LNCaP clone FGC (cell line): ENCODE data around the gene CRNKL1.

Experiments
- DNase-seq: peaks from one replicate; pipeline ENCODE4 v3.0.0-alpha.2; 2011; ENCODE audit warnings: low read depth
- H3K4me3 ChIP-seq: 2 replicates; pipeline ENCODE4 v1.5.1; 2011; ENCODE audit warnings: mild to moderate bottlenecking, low read depth, low read length, control low read depth
- TF ChIP-seq, protein P1 (sequence below): IDR thresholded peaks from 2 replicates; pipeline ENCODE4 v1.5.1; 2012; ENCODE audit warnings: mild to moderate bottlenecking; ENCODE audit not compliant: control insufficient read depth, insufficient read depth; ENCODE audit errors: extremely low read depth

CRNKL1 gene

DNA sequence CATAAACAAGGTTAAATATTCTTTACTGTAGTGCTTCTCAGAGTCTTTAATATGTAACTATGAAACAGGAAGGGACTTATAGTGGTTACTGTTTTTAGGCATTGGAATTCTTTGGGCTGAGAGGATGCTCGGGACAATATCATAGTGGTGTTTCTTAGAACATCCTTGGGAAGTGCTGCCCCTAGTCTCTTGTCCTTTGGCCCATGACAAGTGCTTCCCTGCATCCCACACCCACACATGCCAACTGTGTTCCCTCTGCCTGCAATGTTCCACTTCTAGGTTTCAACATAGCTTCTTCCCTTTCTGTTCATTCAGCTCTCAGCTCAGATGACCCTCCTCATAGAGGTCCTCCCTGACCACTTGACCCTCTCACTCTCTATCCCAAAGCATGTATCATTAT, 37.7 kb upstream of the CRNKL1 start:
- TF ChIP-seq, protein P1, sequence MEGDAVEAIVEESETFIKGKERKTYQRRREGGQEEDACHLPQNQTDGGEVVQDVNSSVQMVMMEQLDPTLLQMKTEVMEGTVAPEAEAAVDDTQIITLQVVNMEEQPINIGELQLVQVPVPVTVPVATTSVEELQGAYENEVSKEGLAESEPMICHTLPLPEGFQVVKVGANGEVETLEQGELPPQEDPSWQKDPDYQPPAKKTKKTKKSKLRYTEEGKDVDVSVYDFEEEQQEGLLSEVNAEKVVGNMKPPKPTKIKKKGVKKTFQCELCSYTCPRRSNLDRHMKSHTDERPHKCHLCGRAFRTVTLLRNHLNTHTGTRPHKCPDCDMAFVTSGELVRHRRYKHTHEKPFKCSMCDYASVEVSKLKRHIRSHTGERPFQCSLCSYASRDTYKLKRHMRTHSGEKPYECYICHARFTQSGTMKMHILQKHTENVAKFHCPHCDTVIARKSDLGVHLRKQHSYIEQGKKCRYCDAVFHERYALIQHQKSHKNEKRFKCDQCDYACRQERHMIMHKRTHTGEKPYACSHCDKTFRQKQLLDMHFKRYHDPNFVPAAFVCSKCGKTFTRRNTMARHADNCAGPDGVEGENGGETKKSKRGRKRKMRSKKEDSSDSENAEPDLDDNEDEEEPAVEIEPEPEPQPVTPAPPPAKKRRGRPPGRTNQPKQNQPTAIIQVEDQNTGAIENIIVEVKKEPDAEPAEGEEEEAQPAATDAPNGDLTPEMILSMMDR, result no peak
- no peak overlapping the region for H3K4me3 ChIP-seq
- no peak for DNase-seq

DNA sequence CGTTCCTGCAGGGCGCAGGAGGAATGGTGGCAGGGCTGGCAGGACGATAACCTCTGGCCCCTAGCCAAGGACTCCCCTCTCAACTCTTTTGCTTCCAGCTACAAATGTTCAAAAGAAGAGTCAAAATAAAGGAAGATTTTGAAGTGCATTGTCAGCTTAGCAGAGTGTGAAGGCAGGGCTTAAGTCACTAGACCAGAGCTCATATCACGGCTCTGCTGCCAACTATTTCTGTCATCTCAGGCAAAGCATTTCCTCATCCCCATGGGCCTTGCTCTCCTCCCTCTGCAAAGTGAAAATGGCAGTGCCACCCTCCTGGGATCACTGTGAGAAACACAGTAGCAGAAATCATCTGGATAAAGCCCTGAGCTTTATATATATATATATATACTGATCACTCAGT, 36.8 kb upstream of the CRNKL1 start:
- TF ChIP-seq, protein P1, result no peak
- DNase-seq, result no peak
- H3K4me3 ChIP-seq, result no peak overlapping the region

DNA sequence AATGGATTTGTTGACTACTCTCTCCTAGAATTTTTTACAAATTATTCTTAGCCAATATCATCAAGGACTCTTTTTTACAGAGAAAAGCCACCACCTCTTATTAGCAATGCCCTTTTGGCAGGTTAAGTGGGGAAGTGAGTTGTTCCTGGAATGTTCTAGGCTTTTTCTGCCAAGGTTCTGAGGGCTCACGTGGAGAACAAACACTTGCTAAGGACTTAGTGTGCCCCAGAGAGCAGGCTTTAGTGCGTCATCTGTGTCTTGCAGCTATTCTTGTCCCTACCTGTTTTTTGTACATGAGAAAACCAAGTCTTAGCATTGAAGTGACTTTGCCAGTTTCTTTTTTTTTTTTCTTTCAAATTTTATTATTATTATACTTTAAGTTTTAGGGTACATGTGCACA, 33.5 kb upstream of the CRNKL1 start:
- peak; percentile 51 for DNase-seq
- H3K4me3 ChIP-seq, result no peak overlapping the region
- TF ChIP-seq, protein P1, result no peak

DNA sequence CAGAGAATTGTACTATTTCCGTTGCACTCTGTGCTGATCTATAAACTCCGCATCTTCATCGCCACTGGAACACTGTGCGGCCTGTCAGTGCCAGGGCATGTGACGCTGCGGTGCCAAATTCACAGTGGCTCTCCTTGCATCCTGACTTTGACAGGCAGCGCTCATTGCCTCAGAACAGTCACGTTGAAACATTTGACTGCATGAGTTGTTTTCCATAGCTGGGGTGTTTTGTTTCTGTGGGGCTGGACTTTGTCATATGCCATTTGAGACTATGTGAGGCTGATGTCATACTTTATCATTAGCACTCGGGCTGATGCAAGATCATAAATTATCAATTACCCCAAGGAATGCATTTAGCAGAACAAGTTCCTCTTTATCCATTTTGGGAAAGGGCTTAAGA, 32.8 kb upstream of the CRNKL1 start:
- TF ChIP-seq, protein P1, result no peak
- no peak for DNase-seq
- no peak overlapping the region for H3K4me3 ChIP-seq

DNA sequence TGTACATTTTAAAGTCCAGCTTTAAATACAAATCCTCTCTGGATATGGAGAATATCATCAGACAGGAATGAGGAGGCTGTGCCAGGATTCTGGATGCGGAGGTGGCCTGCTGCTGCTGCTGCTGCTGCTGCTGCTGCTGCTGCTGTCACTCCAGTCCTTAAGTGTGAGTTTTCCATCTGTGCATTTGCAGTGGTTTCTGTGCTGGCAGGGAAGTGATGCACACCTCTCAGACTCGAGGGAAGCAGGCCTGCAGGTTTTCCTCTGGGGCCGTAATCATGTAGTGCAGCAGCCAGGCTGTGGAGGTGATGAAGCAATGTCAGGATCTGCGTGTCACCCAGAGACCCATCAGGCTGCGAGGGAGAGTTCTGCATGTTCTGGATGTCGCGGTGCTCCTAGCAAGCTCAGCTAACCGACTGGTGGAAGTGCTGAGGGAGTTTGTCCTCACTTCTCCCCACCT, 32.1 kb upstream of the CRNKL1 start:
- TF ChIP-seq, protein P1, result no peak
- H3K4me3 ChIP-seq, result no peak overlapping the region
- DNase-seq, result no peak

DNA sequence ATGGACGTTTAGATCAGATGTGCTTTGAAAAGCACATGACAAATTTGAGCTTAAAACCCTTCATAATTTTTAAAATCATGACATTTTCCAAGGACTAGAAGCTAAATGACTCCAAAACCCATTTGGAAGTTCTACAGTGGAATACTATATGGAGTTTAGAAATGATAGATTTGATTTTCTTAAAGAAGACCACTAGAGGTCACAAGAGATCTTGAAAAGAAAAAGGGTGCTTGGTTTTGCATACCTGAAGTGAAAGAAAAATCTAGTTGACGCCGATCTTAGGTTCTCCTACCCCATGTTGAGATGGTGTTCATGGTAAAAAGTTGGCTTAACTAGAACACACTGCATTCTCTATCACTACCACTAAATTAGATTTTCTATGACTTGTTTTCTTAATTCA, 31.5 kb upstream of the CRNKL1 start:
- peak; percentile 11 for DNase-seq
- no peak overlapping the region for H3K4me3 ChIP-seq
- TF ChIP-seq, protein P1, result peak; percentile 36; the same call in 1 of the 2 replicates

DNA sequence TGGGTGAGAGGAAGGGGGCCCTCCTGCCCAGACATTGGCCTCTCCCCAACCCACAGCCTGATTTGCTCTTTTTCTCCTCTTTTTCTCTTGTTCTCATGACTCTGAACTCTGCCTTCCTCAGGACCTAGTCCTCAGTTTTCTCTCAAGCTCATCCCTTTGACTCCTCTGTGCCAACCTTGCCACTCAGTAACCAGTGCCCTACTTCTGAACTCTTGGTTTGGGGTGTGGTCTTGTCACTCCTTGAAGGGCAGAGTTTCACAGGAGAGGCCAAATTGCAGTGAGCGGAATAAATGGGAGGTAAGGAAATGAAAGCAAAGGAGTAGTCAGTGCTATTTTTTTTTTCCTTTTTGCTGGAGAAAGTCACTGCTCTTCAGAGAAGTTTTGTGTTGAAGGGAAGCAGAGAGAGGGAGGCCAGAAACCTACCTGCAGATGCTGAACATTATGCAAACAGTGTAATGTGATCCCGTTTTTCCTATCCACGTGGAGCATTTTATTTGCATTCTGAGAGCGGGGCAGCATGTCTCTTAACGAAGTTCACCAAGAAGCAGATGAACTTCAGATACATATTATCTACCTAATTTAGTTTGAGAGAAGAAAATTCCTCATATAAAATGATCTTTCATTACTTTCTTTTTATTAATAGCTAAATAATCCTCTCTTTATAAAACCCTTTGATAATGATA, 27.0 kb upstream of the CRNKL1 start:
- TF ChIP-seq, protein P1, result no peak
- H3K4me3 ChIP-seq, result no peak overlapping the region
- DNase-seq, result peak; percentile 38
